A673 (cell line): Measurements from ENCODE around the gene TIMM29. TPM values are rescaled to one million over a fixed set of nuclear protein-coding genes. Genes with fewer than 3 reads are reported as not detected.

Experiments
- BruUV-seq: library from RNA; stranded (reverse); fragments of 400-500 nt; replicated peaks from 2 replicates; lab custom pipeline; 2021; lab: Mats Ljungman, UMichigan
- CTCF ChIA-PET: fragments of 300-600 bp; sonication (Branson Sonifier 250); formaldehyde crosslinking; loops from one replicate; lab custom pipeline; 2022; ENCODE audit warnings: antibody characterized with exemption; lab: Charles Lee
- POLR2A ChIA-PET: fragments of 300-600 bp; sonication (Branson Sonifier 250); formaldehyde crosslinking; loops from one replicate; lab custom pipeline; 2022; ENCODE audit warnings: antibody characterized with exemption; ENCODE audit not compliant: low non-redundant PET; lab: Charles Lee
- DNase-seq: peaks from one replicate; pipeline ENCODE4 v3.0.0-alpha.2; 2015; ENCODE audit warnings: low spot score
- H3K27ac ChIP-seq: fragments of 200-600 bp; sonication (generic); 2 replicates; pipeline ENCODE4 v1.5.1; 2016; ENCODE audit warnings: mixed run types, low read depth, mild to moderate bottlenecking, mixed read lengths, antibody characterized with exemption, low read length; ENCODE audit not compliant: poor library complexity, severe bottlenecking
- H3K27me3 ChIP-seq: fragments of 200-600 bp; sonication (generic); replicated peaks from 2 replicates; pipeline ENCODE4 v1.6.1; 2017; ENCODE audit warnings: mixed run types, low read depth, mild to moderate bottlenecking, mixed read lengths, antibody characterized with exemption, low read length; ENCODE audit not compliant: insufficient read depth, poor library complexity
- H3K36me3 ChIP-seq: fragments of 200-600 bp; sonication (generic); 2 replicates; pipeline ENCODE4 v1.6.1; 2016; ENCODE audit warnings: mixed run types, mild to moderate bottlenecking, mixed read lengths, antibody characterized with exemption, low read length; ENCODE audit not compliant: insufficient read depth, poor library complexity, severe bottlenecking
- H3K4me1 ChIP-seq: fragments of 200-600 bp; sonication (generic); 2 replicates; pipeline ENCODE4 v1.6.1; 2017; ENCODE audit warnings: mixed run types, mild to moderate bottlenecking, mixed read lengths, antibody characterized with exemption, low read length; ENCODE audit not compliant: insufficient read depth, poor library complexity, severe bottlenecking
- H3K4me3 ChIP-seq: fragments of 200-600 bp; sonication (generic); 2 replicates; pipeline ENCODE4 v1.5.1; 2016; ENCODE audit warnings: low read depth, mixed run types, mild to moderate bottlenecking, mixed read lengths, low read length; ENCODE audit not compliant: poor library complexity, severe bottlenecking
- H3K9me3 ChIP-seq: fragments of 200-600 bp; sonication (generic); 2 replicates; pipeline ENCODE4 v1.6.1; 2016; ENCODE audit warnings: mixed run types, low read depth, mild to moderate bottlenecking, mixed read lengths, antibody characterized with exemption, low read length; ENCODE audit not compliant: poor library complexity, severe bottlenecking
- EZH2 ChIP-seq: fragments of 200-600 bp; sonication (generic); IDR thresholded peaks from 2 replicates; pipeline ENCODE4 v1.6.1; 2017; ENCODE audit warnings: borderline replicate concordance, low read depth, mild to moderate bottlenecking, mixed read lengths, antibody characterized with exemption, low read length; ENCODE audit not compliant: poor library complexity, severe bottlenecking
- intact Hi-C: fragments of 100-400 bp; cut with micrococcal nuclease; formaldehyde crosslinking; loops from one replicate; pipeline ENCODE4 v1.10.0; 2022; ENCODE audit not compliant: unreplicated experiment
- total RNA-seq: library from RNA; stranded (reverse); gene quantifications from 2 replicates; pipeline ENCODE4 v1.2.3, GENCODE V29; 2021
- TF ChIP-seq, protein P1 (sequence below): fragments of 300-800, 200-600 bp; sonication (generic); conservative IDR thresholded peaks from 2 replicates; pipeline ENCODE4 v1.5.1; 2017; ENCODE audit warnings: low read depth, mild to moderate bottlenecking, antibody characterized with exemption, low read length, moderate library complexity, mixed read lengths

The TIMM29 gene
- total RNA-seq, 1 experiment from 2014 or later: 30.0 TPM

DNA sequence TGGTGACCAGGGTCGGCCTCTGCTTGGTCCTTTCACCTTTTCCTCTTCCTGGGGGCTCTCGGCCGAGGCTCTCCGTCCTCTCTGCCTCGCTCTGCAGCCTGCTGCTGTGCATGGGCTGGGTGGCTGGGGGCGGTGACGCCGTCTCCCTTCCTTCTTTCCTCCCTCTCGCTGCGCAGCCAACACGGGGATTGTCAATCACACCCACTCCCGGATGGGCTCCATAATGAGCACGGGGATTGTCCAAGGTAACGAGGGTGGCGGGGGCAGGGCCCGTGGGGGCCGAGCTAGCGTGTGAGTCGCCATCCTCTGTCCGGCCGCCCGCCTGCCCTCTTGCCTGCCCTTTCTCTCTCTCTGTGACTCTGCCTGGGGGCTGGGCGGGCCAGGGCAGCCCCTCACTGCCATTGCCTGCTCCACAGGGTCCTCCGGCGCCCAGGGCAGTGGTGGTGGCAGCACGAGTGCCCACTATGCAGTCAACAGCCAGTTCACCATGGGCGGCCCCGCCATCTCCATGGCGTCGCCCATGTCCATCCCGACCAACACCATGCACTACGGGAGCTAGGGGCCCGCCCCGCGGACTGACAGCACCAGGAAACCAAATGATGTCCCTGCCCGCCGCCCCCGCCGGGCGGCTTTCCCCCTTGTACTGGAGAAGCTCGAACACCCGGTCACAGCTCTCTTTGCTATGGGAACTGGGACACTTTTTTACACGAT is 7.3 kb upstream of the TIMM29 start:
- intact Hi-C loops: no loop called here
- Histone ChIP-seq H3K27ac (no peak overlapping the region), H3K4me1 (no peaks in the 10 kb centered on the region), H3K4me3 (no peak overlapping the region), H3K9me3 (no peaks in the 10 kb centered on the region), H3K36me3 (peaks cover 41% of the 10 kb centered on the region), H3K27me3 (no peaks in the 10 kb centered on the region)
- no TSS peak for BruUV-seq
- ChIA-PET CTCF (no interaction called here), POLR2A (no interaction called here)
- DNase-seq: no peak
- no peak for TF ChIP-seq EZH2
- TF ChIP-seq, protein P1, sequence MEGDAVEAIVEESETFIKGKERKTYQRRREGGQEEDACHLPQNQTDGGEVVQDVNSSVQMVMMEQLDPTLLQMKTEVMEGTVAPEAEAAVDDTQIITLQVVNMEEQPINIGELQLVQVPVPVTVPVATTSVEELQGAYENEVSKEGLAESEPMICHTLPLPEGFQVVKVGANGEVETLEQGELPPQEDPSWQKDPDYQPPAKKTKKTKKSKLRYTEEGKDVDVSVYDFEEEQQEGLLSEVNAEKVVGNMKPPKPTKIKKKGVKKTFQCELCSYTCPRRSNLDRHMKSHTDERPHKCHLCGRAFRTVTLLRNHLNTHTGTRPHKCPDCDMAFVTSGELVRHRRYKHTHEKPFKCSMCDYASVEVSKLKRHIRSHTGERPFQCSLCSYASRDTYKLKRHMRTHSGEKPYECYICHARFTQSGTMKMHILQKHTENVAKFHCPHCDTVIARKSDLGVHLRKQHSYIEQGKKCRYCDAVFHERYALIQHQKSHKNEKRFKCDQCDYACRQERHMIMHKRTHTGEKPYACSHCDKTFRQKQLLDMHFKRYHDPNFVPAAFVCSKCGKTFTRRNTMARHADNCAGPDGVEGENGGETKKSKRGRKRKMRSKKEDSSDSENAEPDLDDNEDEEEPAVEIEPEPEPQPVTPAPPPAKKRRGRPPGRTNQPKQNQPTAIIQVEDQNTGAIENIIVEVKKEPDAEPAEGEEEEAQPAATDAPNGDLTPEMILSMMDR: no peak

DNA sequence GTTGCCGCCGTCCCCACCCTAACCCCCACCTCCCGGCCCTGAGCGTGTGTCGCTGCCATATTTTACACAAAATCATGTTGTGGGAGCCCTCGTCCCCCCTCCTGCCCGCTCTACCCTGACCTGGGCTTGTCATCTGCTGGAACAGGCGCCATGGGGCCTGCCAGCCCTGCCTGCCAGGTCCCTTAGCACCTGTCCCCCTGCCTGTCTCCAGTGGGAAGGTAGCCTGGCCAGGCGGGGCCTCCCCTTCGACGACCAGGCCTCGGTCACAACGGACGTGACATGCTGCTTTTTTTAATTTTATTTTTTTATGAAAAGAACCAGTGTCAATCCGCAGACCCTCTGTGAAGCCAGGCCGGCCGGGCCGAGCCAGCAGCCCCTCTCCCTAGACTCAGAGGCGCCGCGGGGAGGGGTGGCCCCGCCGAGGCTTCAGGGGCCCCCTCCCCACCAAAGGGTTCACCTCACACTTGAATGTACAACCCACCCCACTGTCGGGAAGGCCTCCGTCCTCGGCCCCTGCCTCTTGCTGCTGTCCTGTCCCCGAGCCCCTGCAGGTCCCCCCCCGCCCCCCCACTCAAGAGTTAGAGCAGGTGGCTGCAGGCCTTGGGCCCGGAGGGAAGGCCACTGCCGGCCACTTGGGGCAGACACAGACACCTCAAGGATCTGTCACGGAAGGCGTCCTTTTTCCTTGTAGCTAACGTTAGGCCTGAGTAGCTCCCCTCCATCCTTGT is 6.5 kb upstream of the TIMM29 start:
- Histone ChIP-seq H3K27me3 (no peaks in the 10 kb centered on the region), H3K27ac (no peak overlapping the region), H3K36me3 (peaks cover 37% of the 10 kb centered on the region), H3K4me3 (no peak overlapping the region), H3K4me1 (no peaks in the 10 kb centered on the region), H3K9me3 (no peaks in the 10 kb centered on the region)
- TF ChIP-seq, protein P1: no peak
- TF ChIP-seq EZH2: no peak
- DNase-seq: no peak
- ChIA-PET POLR2A (no interaction called here), CTCF (interaction anchor here (0.8 kb wide), 1 partner anchor 49 kb away, joined by 3 read pairs; no protein-coding TSS in a partner anchor)
- intact Hi-C loops: no loop called here
- BruUV-seq: no TSS peak

GRCh38 chr19:10922638-10923014 is 6.0 kb upstream of the TIMM29 start:
- no peak for DNase-seq
- Histone ChIP-seq H3K4me1 (peaks cover 5% of the 10 kb centered on the region), H3K27me3 (no peaks in the 10 kb centered on the region), H3K36me3 (peaks cover 37% of the 10 kb centered on the region), H3K4me3 (no peak overlapping the region), H3K9me3 (no peaks in the 10 kb centered on the region), H3K27ac (no peak overlapping the region)
- ChIA-PET POLR2A (no interaction called here), CTCF (interaction anchor here (0.8 kb wide), 1 partner anchor 50 kb away, joined by 3 read pairs; no protein-coding TSS in a partner anchor)
- intact Hi-C loops: no loop called here
- no peak for TF ChIP-seq EZH2
- TF ChIP-seq, protein P1: no peak
- BruUV-seq: TSS peak; percentile 49
